NCI-H446 (cell line): ENCODE data around the gene IGSF21.

ENCODE experiments used
- DNase-seq, 2 experiments: peaks; one replicate each; lab custom pipeline; 2025; lab: John Stamatoyannopoulos, UW

Gene IGSF21

GRCh38 chr1:18097206-18097605 lies 10.4 kb upstream of the IGSF21 start:
- DNase-seq = no peak

DNA sequence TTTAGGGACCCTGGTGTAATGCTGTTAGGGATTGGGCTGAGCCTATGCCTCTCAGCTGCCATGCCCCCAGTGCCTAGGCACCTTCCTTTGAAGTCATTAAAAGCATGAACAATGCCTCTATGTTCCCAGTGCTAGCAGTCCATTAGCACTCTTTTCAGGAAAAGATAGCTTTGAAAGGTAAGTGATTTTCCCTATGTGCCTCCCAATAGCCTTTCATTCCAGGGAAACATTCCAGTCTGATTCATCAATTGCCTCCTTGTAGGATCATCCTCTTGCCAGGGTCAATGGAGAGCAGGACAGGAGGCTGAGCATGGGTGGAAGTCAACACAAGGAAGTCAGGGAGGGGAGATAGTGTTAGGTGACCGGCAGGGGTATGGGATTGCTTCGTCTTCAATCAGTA lies 8.6 kb upstream of the IGSF21 start:
- DNase-seq = no peak

- DNase-seq = no peak
These were observed 7.5 kb upstream of the IGSF21 start for GRCh38 chr1:18100060-18100459.

DNA sequence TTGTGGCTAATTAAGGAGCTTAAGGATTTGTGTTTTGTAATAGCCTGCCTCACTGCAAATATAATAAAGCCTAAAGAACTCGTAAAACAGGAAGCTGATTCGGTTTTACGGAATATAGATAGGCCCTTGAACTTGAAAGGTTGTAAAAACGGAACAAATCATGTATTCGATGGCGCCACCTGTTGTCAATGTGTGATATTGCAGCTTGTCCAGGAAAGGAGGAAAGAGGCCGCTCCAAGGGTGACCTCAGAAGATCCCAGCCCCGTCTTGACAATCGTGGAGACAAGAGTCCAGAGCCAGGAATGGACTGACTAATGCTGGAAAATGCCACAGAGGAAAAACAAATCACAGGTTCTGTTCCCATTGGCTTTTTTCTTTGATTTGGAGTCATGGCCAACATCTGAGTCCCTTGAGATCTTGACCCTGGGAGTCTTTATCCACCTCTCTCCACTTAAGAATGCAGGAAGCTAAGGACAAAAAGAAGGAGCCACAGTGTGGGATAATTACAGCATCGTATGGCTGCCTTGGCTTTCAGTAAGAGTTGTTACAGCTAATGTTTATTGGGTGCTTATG lies 7.0 kb upstream of the IGSF21 start:
- peak; percentile 71 to 84 for DNase-seq

GRCh38 chr1:18101508-18101907 lies 6.1 kb upstream of the IGSF21 start:
- no peak for DNase-seq

- no peak for DNase-seq
These were observed 3.7 kb upstream of the IGSF21 start for GRCh38 chr1:18103788-18104421.

- DNase-seq = no peak
These were observed 3.0 kb upstream of the IGSF21 start for GRCh38 chr1:18104546-18105100.

GRCh38 chr1:18105196-18105595 lies 2.4 kb upstream of the IGSF21 start:
- no peak for DNase-seq

DNA sequence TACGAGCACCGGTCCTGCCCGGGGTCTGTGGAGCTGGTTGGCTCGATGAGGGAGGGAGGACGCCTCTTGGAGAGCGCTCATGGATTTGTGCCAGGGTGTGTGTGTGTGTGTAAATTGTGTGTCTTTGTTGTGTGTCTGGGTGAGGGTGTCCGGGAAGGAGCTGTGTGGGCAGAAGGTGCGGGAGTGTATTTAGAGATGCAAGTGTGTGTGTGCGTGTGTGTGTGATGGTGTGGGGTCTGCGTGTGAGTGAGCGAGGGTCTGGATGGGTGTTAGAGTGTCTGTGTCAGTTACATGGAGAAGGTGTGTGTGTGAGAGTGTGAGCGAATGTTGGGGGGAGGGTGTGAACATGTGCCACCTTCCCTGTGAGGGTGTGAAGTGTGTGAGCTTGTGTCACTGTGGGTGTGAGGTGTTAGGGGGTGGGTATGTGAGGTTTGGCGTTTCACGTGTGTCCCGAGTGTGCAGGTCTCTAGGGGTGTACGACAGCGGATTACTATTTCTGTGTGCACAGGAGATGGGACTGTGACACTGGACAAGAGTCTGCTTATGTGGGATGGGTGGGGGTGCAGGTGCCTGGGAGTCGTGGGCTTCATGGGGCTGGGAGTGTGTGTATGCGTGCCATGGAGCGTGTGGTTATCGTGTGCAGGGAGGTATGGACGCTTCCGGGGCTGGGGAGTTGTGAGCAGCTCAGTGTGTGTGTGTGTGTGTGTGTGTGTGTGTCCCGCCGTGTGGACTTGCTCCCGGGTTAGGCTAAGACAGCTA lies 880 bp downstream of the IGSF21 start:
- peak; percentile 11 to 50 for DNase-seq

GRCh38 chr1:18109058-18109755 lies 1.6 kb downstream of the IGSF21 start:
- peak; percentile 27 to 81 for DNase-seq

DNA sequence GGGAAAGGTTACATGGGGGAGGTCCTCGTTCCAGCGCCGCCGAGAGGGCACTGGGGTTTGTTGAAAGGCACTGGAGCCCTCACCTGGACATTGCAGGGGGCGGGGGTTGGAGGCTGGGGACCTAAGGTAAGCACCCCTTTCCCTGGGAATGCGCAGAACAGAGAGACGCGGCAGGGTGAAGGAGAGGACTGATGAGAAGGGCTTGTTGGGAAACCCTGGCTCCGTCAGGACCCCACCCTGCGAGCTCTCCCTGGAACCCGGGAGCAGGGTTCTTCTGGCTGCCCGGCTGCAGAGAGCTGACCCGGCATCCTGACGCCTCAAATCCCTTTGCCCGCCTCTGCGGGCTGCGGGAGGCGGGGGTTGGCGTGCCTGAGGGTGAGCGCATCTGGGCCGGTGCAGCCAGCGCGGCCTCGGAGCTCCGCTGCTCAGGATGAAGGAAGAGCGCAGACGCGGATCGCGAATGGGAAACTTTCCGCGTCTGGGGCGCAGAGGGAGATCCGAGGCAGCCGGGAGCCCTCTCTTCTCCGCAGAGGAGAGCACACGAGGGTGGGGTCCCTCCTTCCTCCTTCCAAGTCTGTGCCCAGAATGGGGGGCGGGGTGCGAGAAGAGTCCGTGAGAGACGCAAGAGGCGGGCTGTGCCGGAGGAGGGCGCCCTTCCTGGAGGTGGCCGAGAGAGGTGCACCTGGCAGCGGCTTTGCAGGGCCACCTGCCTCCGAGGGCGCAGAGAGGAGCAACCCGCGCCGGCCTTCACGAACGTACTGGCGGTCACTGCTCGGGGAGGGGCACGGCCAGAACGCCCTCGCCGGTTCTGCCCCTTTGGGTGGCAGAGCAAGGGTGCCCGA lies 2.4 kb downstream of the IGSF21 start:
- no peak for DNase-seq

GRCh38 chr1:18110598-18110939 lies 3.0 kb downstream of the IGSF21 start:
- DNase-seq = no peak

DNA sequence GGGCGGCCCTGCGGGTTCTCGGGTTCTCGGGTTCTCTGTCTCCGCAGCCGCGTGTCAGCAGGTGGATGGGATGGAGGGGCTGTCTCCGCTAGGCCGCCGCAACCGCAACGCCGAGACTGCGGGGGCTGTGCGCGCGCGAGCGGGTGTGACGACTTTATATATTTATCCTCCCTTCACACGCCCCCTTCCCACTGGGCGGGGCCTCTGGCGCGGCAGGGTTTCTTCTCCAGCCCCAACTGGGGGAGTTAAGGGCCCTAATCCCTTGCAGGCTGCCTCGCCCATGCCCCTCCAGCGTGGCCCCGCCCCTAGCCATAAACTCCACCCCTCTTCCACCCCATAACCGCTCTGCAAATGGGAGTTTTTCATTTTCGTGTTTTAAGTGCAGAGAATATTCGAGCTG lies 3.4 kb downstream of the IGSF21 start:
- no peak for DNase-seq

DNA sequence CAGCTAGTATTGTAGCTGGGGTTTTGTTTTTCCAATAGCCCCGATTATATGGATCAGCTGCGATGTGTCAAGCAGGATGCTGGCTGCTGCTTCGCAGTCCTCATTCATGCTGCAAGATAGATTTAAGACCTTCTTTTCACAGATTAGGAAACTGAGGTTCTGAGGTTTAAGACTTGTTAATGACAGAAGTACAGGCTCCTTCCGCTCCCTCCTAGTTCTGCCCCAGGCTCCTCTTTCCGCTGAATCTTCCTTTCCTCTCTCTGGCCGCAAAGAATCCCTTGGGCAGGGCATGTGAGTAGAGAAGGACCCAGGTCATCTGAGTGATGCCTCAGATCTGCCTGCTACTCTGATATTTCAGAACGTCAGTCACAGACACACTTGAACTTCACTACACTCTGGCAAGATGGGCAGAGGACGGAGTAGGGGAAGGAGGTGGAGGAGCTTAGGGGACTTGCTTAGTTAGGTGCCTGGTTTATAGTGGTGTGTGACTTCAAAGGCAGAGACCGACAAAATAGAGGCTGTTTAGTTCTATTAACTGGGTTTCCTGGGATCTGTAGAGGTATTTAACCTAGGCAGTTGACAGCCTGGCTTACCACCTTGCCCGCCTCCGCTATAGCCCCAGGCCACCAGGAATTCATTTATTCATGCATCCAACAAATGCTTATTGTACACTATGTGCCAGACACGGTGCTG lies 4.2 kb downstream of the IGSF21 start:
- DNase-seq = no peak

DNA sequence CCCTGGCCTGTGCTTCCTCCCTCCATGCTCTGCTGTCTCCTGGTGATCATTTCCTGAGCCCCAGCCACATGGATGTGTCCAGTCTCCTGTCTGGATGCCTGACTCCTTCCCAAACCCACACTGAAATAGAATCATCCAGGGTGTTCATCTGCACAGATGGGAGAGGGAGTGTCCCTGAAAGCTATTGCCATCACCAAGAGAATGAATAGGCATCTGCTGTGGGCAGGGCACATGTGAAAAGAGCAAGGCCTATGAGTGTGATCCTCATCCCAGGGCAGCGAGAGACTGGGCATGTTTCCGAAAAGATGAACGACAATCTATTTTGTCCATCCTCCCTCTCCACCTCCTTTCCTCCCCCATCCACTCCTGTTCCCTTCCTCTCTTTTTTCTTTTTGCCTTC lies 5.0 kb downstream of the IGSF21 start:
- DNase-seq = peak in 1 of 2 experiments; percentile 52

- DNase-seq = no peak
These were observed 7.3 kb downstream of the IGSF21 start for GRCh38 chr1:18114726-18115410.

DNA sequence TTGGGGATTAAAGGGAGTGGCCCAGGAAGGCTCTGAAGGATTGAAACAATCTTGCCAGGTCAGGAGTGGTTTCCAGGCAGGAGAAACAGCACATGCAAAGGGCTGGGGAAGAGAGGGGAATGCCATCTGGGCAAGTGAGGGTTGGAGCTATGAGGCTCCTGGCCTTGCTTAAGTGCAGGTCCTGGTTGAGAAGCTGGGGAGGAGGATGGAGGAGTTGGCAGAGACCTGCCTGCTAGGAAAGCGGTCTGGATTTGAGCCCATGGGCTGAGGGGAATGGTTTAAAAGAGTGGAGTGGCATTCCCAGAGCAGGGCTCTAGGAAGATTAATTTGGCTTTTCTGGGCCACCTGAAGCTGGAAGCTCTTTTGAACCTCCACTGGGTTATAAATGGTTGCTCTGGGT lies 9.2 kb downstream of the IGSF21 start:
- peak in 1 of 2 experiments; percentile 72 for DNase-seq

DNA sequence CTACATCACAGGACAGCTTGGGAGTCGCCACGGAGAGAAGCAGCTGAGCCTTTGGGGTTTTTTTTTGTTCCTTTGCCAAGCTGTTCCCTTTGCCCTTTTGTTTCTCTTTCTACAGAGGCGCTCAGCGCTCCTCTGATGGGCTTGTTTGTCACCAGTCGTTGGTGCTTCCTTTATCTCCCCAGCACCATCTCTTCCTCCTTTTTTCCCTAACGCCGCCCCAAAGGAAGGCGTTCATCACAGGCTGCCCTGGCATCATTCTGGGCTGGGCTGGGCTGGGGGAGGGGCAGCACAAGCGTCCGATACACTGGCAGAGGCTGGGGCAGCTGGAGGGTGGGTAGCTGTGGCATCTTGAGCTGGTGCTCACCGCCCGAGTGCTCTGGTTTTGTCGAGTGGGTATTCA lies 10.5 kb downstream of the IGSF21 start:
- no peak for DNase-seq

DNA sequence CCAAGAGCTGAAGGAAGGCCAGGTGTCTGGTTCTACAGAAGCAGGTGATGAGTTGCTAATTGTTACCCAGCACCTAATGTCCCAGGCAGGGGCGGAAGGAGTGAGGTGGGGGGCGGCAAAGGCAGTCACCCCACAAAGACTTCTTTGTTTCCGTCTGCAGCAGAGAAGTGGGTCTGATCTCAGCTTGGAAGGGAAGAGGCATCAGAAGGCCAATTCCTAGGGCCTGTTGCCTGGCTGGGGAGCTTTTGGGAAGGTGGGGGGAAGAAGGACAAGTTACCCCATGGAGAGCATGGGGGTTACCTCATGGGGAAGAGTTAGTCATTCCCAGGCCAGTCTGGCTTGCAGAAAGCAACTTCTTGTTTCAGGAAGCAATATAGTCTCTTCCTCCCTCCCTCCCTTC lies 10.9 kb downstream of the IGSF21 start:
- no peak for DNase-seq

DNA sequence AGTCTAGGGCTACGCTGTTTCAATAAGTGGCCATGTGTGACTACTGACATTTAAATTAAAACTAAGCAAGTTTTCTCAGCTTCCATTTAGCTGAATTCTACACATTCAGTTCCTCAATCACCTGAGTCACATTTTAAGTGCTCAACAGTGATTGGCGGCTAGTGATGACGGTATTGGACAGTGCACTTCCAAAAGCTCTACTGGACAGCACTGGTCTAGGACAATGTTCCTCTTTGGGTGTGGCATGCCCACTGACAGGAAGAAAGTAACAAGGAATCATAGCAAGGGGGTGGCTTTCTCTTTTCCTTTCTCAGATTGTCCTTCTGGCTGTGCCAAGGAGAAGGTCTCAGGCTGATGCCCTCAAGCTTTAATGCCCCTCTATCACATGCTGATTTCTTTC lies 11.7 kb downstream of the IGSF21 start:
- DNase-seq = no peak
